SHP77 (cell line): ENCODE measurements around the gene OR2T1.
"Not testable (repeated sequence)": the region's sequence is repeated elsewhere in the genome, so short reads cannot be mapped to it uniquely, and the experiment has no call there.

ENCODE experiments used
- DNase-seq, 2 experiments: peaks; one replicate each; lab custom pipeline; 2025; lab: John Stamatoyannopoulos, UW

The OR2T1 gene

DNA sequence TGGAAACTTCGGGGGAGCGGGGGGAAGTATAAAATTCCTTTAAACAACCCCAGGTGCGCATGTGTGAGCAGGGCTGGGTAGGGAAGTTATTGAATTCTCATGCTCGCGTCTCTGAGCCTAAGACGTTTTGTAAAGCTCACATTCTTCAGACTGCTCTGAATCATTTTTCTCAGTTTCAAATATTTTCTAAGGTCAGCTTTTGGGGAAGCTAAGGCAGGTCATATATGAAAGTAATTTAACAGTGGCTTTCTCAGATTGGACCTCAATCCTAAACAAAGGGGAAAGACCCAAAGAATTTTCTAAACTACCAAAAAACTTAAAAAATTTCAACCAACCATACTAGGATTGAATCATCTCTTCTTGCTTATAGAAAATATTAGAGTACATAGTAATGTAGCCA lies 32.1 kb downstream of the OR2T1 start:
- DNase-seq: not testable (repeated sequence)

GRCh38 chr1:248436303-248436702 lies 33.5 kb downstream of the OR2T1 start:
- DNase-seq: not testable (repeated sequence)

DNA sequence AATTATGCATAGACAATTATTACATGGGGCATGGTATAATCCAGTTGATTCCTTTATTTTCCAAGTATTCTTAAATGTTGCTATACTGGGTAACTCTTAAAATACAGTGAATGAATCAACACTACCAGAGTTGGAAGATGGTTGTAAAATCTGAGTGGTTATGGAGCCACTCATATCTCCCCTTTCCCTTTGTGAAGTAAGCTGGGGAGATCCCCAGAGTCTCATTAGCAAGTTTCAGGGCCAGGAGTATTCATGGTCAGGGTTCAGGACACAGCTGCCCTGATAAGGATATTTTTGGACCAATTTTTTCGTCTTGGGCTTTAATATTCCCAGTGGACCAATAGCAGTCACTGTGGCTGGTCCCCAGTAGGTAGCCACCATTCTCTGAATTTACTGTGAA lies 35.8 kb downstream of the OR2T1 start:
- not testable (repeated sequence) for DNase-seq

- DNase-seq: not testable (repeated sequence)
These were observed 36.4 kb downstream of the OR2T1 start for GRCh38 chr1:248439283-248439682.

DNA sequence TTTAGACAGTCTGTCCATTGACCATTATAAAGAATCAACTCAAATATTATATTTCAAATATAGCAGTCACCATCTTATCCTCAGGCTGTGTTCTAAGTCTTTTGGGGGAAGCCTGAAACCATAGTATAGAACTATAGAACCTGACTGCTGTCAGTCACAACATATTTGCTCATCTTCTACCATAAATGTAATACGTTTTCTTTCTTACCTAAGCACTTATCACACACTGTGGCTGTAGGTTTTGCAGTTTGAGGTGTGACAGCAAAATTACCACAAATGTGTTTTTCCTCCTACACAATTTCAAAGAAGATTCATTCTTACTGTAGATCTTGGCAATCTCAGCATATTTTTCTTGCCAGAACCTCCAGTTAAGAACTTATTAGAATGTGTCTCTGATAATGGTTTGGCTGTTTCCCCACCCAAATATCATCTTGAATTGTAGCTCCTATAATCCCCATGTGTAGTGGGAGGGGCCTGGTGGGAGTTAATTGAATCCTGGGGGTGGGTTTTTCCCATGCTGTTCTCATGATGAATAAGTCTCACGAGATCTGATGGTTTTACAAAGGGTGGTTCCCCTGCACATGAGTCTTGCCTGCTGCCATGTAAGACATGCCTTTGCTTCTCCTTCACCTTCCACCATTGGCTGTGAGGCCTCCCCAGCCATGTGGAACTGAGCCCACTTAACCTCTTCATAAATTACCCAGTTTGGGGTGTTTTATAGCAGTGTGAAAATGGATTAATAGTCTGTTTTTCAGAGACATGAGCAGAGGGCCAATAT lies 39.8 kb downstream of the OR2T1 start:
- not testable (repeated sequence) for DNase-seq

DNA sequence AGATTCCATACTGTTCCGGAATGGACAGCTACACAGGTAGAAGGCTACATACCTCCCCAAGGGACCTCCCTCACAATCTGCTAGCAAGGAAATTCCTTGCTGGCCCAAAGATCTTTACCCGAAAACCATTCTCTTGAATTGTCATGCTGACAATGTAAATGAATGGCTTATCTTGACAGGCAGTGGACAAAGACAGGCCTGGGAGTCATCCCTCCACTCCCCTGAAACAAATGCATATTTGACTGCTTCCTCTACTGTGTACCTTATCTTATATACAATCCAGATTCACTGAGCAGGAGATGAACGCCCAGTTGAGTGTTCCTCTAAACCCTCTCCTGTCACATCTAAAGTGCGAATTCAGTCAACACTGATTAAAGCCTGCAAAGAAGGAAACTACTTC lies 41.8 kb downstream of the OR2T1 start:
- DNase-seq: not testable (repeated sequence)

DNA sequence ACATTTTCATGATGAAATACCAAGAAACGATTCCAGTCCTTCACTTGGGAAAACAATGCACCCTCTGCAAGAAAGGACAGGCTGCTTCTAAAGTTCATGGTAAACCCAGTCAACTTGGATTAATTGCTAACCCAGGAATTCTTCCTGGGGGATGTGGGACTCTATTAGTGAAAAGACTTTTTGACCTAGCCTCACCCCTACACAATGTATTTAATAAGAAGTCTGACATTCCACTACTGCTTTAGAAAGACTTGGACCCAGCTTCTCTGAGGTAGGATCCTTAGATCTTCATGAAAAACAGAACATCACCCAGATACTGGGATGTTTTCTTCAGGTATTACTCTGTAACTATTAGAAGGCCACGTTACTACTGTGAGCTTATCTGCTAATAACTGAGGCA lies 42.6 kb downstream of the OR2T1 start, which contains the start of gene OR2T2:
Gene OR2T2, plus strand, starts transcription at position 239 of the 400 bp plus-strand sequence. CDS start 7,161 bp downstream, outside the sequence.
- not testable (repeated sequence) for DNase-seq

DNA sequence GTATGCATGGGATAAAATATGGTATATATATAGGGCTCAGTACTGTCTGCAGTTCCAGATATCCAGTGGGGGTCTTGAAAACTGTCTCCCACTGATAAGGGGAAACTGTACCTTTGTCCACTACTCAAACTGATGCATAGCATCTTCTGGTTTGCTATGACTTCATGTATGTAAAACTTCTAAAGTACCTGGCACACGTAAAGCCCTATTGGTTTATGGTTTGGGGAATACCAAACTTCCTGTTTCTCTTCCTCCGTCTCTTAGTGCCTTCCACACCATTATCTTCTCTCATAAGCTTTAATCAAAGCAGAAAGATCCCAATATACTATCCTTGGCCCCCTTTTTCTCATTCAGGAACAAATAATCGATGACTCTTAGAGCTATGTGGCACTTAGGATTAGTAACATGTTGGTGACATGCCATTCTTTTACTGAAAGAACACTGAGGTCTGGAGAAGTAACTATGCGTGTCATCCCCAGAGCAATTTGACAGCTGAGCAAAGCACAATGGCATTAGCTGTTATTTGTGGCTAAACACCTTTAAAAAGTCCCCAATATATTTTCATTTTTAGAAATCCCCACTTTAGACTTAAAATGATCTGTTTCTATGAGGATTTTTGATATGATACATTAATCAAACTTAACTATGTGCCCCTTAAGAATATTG lies 45.7 kb downstream of the OR2T1 start:
- DNase-seq: not testable (repeated sequence)

DNA sequence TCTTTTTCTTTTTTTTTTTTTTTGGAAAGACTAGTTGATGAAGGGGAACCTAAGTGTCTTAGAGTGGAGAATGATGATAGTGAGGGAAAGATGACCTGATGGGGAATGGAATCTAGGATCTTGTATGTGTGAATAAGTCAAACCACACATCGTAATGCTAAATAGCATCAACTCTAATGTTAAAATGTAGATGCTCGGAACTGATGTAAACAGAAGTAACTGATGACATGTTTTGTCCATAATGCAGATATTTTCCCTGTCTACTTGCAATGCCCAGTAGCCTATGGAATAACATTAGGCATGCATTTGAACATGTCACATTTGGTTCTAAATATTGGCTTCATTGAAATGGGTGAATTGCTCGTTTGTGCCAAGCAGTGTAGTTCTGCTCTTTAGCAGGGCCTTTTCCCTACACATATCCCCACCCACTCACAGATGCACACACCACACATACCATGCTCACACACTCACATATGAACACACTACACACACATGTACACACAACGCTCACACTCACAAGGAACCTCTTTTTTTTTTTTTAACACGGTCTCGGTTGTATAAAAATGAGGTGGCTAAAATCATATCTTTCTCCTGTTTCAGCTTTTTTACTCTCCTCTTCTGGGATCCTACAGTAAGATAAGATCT lies 47.1 kb downstream of the OR2T1 start:
- not testable (repeated sequence) for DNase-seq

DNA sequence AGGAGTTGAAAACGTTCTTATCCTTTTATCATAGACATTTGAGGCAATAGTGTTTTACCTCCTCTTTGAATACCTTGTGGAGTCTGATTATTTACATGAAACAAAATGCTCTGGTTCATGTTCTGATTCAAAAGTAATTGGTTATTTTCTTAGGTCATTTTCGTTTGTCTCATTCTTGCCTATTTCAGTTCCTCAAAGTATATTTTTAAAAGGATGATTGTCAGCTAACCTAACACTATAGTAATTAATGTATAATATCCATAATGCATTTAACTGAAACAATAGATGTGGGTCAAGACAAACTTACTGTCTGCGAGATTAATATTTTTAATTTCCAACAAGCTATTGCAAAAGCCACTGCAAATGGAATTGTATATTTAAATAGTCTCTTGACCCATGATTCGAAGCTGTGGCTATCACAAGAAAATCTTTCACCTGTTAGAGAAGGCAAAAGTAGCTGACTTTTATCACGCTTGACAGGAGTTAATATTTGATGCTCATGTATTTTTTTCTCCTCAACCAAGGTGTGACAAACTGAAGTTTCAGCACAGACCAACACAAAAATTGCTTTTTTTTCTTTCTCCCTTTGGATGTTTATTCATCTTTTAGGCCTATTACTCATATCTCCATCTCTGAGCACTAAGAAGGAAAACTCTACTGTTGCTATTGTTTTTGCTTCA lies 47.8 kb downstream of the OR2T1 start:
- DNase-seq: not testable (repeated sequence)

GRCh38 chr1:248453619-248454018 lies 50.8 kb downstream of the OR2T1 start:
- DNase-seq: not testable (repeated sequence)

DNA sequence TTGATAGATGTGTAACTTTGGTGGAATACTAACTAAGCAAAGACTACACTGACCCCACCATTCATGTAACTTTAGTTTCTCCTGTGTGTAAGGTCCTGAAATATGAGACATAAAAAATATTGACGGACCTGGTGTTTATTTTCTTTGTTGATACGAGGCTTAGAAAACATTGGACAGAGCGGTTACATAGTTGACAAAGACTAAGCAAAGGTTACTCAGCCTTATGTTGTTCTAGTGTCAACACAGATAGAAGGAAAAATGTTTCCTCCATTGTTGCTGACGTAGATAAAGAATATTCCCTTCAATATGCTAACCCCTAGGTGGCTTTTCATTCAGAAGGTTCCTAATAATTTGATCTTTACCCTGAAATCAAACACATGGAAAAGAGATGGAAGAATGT lies 52.2 kb downstream of the OR2T1 start:
- DNase-seq: not testable (repeated sequence)

DNA sequence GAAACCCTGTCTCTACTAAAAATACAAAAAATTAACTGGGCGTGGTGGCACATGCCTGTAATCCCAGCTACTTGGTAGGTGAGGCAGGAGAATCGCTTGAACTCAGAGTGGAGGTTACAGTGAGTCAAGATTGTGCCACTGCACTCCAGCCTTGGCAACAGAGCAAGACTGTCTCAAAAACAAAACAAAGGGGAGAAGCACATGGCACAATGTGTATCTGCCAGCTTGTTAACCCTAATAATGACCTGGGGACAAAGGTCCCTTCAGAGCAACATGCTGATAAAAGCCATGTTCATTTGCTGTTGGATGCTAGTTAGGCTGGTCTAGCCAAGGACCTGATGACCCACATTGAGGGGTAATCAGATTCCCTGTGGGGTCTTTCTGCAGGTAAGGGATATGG lies 53.8 kb downstream of the OR2T1 start:
- not testable (repeated sequence) for DNase-seq
